Neutrophil (primary cell): ENCODE measurements around the gene IFT25.
"Not testable (repeated sequence)": the region's sequence is repeated elsewhere in the genome, so short reads cannot be mapped to it uniquely, and the experiment has no call there.

ENCODE experiments used
- H3K27ac ChIP-seq: fragments of 200-600 bp; sonication (generic); 2 replicates; pipeline ENCODE4 v1.5.1; 2016; ENCODE audit warnings: mild to moderate bottlenecking, moderate library complexity
- H3K27me3 ChIP-seq: fragments of 200-600 bp; sonication (generic); 2 replicates; pipeline ENCODE4 v1.6.0; 2016; ENCODE audit warnings: mild to moderate bottlenecking
- H3K36me3 ChIP-seq: fragments of 200-600 bp; sonication (generic); 2 replicates; pipeline ENCODE4 v1.5.1; 2017
- H3K4me1 ChIP-seq, 2 experiments: fragments of 200-600 bp in 1 of 2; sonication (generic) in 1 of 2; 1 replicate in 1 of 2; 2 replicates in 1 of 2; pipeline versions ENCODE4 v1.5.1 to v1.6.1; 2013 to 2016; ENCODE audit warnings: low read depth in 1 of 2, low read length in 1 of 2, mild to moderate bottlenecking in 1 of 2, moderate library complexity in 1 of 2; ENCODE audit not compliant: control insufficient read depth in 1 of 2, insufficient read depth in 1 of 2
- H3K4me3 ChIP-seq, 2 experiments: fragments of 200-600 bp in 1 of 2; sonication (generic) in 1 of 2; 1 replicate in 1 of 2; 2 replicates in 1 of 2; pipeline ENCODE4 v1.5.1; 2013 to 2016; ENCODE audit warnings: low read depth in 1 of 2, low read length in 1 of 2, mild to moderate bottlenecking in 1 of 2, moderate library complexity in 1 of 2
- H3K9me3 ChIP-seq: fragments of 200-600 bp; sonication (generic); 2 replicates; pipeline ENCODE4 v1.5.1; 2016
- TF ChIP-seq, protein P1 (sequence below): fragments of 200-600 bp; sonication (generic); IDR thresholded peaks from 2 replicates; pipeline ENCODE4 v1.5.1; 2016; ENCODE audit warnings: antibody characterized with exemption

Gene IFT25

DNA sequence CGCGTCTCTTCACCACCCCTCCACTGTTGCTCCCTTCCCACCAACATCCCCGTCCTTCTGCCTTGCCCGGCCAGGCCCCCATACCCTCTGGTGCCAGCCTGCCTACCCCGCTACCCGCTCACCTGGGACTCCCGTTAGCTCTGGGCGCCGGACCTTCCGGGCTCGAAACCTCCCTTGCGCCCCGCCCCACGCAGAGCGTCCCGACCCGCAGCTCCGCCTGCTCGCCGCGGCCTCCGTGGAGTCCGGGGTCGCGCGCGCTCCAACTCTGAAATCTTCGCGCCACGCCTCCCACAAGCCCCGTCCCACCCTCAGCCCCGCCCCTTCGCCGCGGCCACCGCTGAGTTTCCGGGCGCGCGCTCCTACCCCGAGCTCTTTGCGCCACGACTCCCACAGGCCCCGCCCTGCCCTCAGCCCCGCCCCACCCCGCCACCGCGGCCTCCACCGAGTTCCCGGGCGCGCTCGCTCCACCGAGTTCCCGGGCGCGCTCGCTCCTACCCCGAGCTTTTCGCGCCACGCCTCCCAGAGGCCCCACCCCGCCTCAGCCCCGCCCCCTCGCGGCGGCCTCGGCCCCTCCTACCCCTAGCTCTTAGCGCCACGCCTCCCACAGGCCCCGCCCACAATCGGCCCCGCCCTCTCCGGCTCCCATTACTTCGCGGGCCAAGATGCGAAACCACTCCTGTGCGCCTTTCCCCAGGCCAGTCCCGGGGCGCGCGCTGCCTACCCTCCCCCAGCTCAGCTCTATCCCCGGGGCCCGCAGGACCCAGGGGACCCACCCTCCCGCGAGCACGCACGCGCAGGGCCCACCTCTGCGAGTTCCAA lies at the start of gene IFT25:
TSS of gene IFT25 (minus strand) at position 267 of the 819 bp plus-strand sequence. CDS start 5,617 bp downstream, outside the sequence.
- peaks cover 17 to 20% of the 10 kb centered on the region in 2 experiments for H3K4me1 ChIP-seq
- H3K27ac ChIP-seq = peak within 1 kb of the TSS; percentile 90
- TF ChIP-seq, protein P1, sequence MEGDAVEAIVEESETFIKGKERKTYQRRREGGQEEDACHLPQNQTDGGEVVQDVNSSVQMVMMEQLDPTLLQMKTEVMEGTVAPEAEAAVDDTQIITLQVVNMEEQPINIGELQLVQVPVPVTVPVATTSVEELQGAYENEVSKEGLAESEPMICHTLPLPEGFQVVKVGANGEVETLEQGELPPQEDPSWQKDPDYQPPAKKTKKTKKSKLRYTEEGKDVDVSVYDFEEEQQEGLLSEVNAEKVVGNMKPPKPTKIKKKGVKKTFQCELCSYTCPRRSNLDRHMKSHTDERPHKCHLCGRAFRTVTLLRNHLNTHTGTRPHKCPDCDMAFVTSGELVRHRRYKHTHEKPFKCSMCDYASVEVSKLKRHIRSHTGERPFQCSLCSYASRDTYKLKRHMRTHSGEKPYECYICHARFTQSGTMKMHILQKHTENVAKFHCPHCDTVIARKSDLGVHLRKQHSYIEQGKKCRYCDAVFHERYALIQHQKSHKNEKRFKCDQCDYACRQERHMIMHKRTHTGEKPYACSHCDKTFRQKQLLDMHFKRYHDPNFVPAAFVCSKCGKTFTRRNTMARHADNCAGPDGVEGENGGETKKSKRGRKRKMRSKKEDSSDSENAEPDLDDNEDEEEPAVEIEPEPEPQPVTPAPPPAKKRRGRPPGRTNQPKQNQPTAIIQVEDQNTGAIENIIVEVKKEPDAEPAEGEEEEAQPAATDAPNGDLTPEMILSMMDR = no peak
- peak within 1 kb of the TSS; percentile 78 to 99 for H3K4me3 ChIP-seq
- H3K36me3 ChIP-seq = peaks cover 9% of the 10 kb centered on the region
- no peaks in the 10 kb centered on the region for H3K9me3 ChIP-seq
- H3K27me3 ChIP-seq = no peaks in the 10 kb centered on the region

DNA sequence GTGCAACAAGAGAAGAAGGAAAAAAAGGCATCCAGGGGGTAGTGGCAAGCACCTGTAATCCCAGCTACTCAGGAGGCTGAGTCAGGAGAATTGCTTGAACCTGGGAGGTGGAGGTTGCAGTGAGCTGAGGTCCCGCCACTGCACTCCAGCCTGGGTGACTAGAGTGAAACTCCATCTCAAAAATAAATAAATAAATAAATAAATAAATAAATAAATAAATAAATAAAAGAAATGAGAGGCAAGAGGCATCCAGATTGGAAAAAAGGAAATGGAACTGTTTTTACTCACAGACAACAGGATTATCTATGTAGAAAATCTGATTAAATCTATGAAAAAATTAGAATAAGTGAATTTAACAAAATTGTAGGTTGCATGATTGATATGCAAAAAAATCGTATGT lies 49.0 kb upstream of the IFT25 start:
- H3K36me3 ChIP-seq, H3K27ac ChIP-seq, H3K9me3 ChIP-seq, H3K4me3 ChIP-seq, H3K27me3 ChIP-seq, H3K4me1 ChIP-seq: not testable (repeated sequence)

DNA sequence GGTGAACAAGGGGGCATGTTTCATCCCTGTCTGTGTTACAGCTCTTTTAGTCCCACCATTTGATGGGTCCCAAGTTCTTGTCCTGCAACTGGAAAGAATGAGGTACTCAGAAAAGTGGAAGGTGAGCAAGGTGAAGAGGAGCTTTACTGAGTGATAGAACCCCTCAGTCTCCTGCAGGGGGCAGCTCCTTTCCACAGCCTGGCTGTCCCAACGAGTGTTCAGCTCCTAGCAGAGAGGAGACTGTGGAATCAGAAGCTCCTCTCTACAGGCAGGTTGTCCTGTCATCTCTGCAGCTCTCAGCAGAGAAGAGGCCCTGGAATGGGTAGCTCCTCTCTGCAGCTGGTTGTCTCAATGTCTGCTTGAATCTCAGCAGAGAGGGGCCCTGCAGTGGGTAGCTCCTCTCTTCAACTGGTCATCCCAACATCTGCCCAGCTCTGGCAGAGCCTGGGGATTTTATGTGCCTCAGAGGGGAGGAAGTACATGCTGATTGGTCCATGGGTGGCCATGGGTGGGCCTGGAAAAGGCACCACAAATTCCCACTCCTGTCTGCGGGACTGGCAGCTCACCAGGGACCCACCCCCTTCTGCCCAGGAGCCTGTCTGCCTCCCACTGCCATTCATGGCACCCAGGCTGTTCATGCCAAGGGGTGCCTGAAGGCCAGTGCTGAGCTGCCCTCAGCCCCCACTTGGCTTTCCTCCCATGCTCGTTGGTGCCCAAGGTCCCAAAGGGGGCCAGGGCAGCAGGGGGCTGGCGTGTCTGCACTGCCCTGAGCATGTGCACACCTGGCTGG lies 46.8 kb upstream of the IFT25 start:
- Histone ChIP-seq H3K27me3 (no peaks in the 10 kb centered on the region), H3K4me3 (no peak overlapping the region), H3K4me1 (no peaks in the 10 kb centered on the region), H3K36me3 (no peaks in the 10 kb centered on the region), H3K9me3 (no peaks in the 10 kb centered on the region), H3K27ac (no peak overlapping the region)
- TF ChIP-seq, protein P1 = no peak

DNA sequence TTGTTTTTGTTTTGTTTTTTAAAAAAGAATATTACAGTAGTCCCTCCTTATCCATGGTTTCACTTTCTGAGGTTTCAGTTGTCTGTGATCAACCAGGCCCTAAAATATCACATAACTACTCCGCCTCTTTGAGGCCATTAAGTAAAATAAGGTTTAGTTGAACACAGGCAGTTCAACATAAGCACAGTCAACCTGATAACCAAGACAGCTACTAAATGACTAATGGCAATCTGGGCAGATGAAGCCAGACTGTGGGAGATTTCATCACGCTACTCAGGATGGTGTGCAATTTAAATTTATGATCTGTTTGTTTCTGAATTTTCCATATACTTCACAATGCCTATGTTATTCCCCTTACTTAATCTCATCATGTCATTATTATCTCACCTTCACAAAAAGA lies 42.4 kb upstream of the IFT25 start:
- Histone ChIP-seq H3K4me1 (no peaks in the 10 kb centered on the region), H3K4me3 (no peak overlapping the region), H3K36me3 (no peaks in the 10 kb centered on the region), H3K27me3 (no peaks in the 10 kb centered on the region), H3K27ac (no peak overlapping the region), H3K9me3 (no peaks in the 10 kb centered on the region)
- TF ChIP-seq, protein P1 = no peak

DNA sequence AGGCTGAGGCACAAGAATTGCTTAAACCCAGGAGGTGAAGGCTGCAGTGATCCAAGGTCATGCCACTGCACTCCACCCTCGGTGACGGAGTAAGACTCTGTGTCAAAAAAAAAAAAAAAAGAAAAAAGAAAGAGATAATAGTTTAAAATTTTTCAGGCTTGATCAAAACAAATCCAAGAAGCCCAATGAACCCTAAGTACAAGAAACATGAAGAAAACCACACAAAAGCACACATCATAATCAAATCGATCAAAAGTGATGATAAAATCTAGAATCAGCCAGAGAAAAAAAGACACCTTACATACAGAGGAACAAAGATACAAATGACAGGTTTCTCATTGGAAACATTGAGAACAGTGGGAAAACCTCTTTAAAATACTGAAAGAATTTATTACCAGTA lies 41.0 kb upstream of the IFT25 start:
- Histone ChIP-seq H3K4me3 (no peak overlapping the region), H3K4me1 (peaks cover 11 to 14% of the 10 kb centered on the region in 2 experiments), H3K9me3 (no peaks in the 10 kb centered on the region), H3K36me3 (no peaks in the 10 kb centered on the region), H3K27ac (no peak overlapping the region), H3K27me3 (no peaks in the 10 kb centered on the region)
- TF ChIP-seq, protein P1 = no peak

DNA sequence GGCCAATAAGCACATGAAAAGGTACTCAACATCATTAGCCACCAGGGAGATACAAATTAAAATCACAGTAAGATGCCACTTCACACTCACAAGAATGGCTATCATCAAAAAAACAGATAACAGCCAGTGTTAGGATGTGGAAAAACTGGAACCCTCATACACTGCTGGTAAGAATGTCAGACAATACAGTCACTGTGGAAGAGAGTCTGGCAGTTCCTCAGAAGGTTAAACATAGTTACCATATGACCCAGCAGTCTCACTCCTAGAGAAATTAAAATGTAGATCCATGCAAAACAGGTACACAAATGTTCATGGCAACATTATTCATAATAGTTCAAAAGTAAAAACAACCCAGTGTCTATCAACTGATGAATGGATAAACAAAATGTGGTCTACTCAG lies 39.2 kb upstream of the IFT25 start:
- Histone ChIP-seq H3K36me3 (no peaks in the 10 kb centered on the region), H3K4me1 (peaks cover 11 to 14% of the 10 kb centered on the region in 2 experiments), H3K27ac (no peak overlapping the region), H3K27me3 (no peaks in the 10 kb centered on the region), H3K4me3 (no peak overlapping the region), H3K9me3 (no peaks in the 10 kb centered on the region)
- TF ChIP-seq, protein P1 = no peak
